Neural progenitor cell (in vitro differentiated cells): ENCODE results near the gene SLC37A4. TPM values are rescaled to one million over a fixed set of nuclear protein-coding genes. Genes with fewer than 3 reads are reported as not detected.

Experiments used
- DNase-seq: peaks from one replicate; pipeline ENCODE4 v3.0.0-alpha.2; 2016; ENCODE audit warnings: low spot score
- H2AFZ ChIP-seq: fragments of 200-600 bp; sonication (generic); replicated peaks from 2 replicates; pipeline ENCODE4 v1.6.1; 2016; ENCODE audit warnings: antibody characterized with exemption
- H3F3A ChIP-seq: fragments of 200-600 bp; sonication (generic); 2 replicates; pipeline ENCODE4 v1.6.1; 2016; ENCODE audit warnings: antibody characterized with exemption, low read depth
- H3K27ac ChIP-seq: fragments of 200-600 bp; sonication (generic); 2 replicates; pipeline ENCODE4 v1.5.1; 2016; ENCODE audit warnings: mild to moderate bottlenecking
- H3K27me3 ChIP-seq: fragments of 200-600 bp; sonication (generic); 2 replicates; pipeline ENCODE4 v1.6.1; 2016; ENCODE audit warnings: mild to moderate bottlenecking, moderate library complexity
- H3K36me3 ChIP-seq: fragments of 200-600 bp; sonication (generic); 2 replicates; pipeline ENCODE4 v1.5.1; 2016
- H3K4me1 ChIP-seq: fragments of 200-600 bp; sonication (generic); 2 replicates; pipeline ENCODE4 v1.6.1; 2016; ENCODE audit warnings: mixed run types
- H3K4me2 ChIP-seq: fragments of 200-600 bp; sonication (generic); 2 replicates; pipeline ENCODE4 v1.6.1; 2016
- H3K4me3 ChIP-seq: fragments of 200-600 bp; sonication (generic); 2 replicates; pipeline ENCODE4 v1.5.1; 2016
- H3K79me2 ChIP-seq: fragments of 200-600 bp; sonication (generic); 2 replicates; pipeline ENCODE4 v1.6.1; 2016; ENCODE audit warnings: low read depth
- H3K9ac ChIP-seq: fragments of 200-600 bp; sonication (generic); 2 replicates; pipeline ENCODE4 v1.6.1; 2016
- H3K9me3 ChIP-seq: fragments of 200-600 bp; sonication (generic); 2 replicates; pipeline ENCODE4 v1.5.1; 2016; ENCODE audit warnings: low read depth
- H4K20me1 ChIP-seq: fragments of 200-600 bp; sonication (generic); 2 replicates; pipeline ENCODE4 v1.6.1; 2016; ENCODE audit warnings: low read depth
- H3K27ac Mint-ChIP-seq: 3 replicates; pipeline ENCODE4 v1.8.0; 2021; ENCODE audit warnings: mixed read lengths
- H3K27me3 Mint-ChIP-seq: 2 replicates; pipeline ENCODE4 v1.8.0; 2022; ENCODE audit warnings: low read depth, mild to moderate bottlenecking, inconsistent platforms, moderate library complexity, mixed read lengths; ENCODE audit not compliant: insufficient read depth
- H3K36me3 Mint-ChIP-seq: 3 replicates; pipeline ENCODE4 v1.8.0; 2021; ENCODE audit warnings: mixed read lengths
- H3K4me1 Mint-ChIP-seq: 3 replicates; pipeline ENCODE4 v1.8.0; 2021; ENCODE audit warnings: mixed read lengths
- H3K4me3 Mint-ChIP-seq: 3 replicates; pipeline ENCODE4 v1.8.0; 2021; ENCODE audit warnings: mild to moderate bottlenecking, moderate library complexity, mixed read lengths
- H3K9me3 Mint-ChIP-seq: 3 replicates; pipeline ENCODE4 v1.8.0; 2020; ENCODE audit warnings: mixed read lengths
- CTCF ChIP-seq: fragments of 200-600 bp; sonication (generic); IDR thresholded peaks from 2 replicates; pipeline ENCODE4 v1.5.1; 2017; ENCODE audit warnings: antibody characterized with exemption, mild to moderate bottlenecking
- EZH2 ChIP-seq: fragments of 200-600 bp; sonication (generic); IDR thresholded peaks from 2 replicates; pipeline ENCODE4 v1.6.1; 2017; ENCODE audit warnings: antibody characterized with exemption, mild to moderate bottlenecking, moderate library complexity
- EZH2phosphoT487 ChIP-seq: fragments of 200-600 bp; sonication (generic); IDR thresholded peaks from 2 replicates; pipeline ENCODE4 v1.6.1; 2017; ENCODE audit warnings: antibody characterized with exemption
- total RNA-seq: library from RNA; depleted of rRNA; stranded (reverse); fragments of >200 nt; gene quantifications from 2 replicates; pipeline ENCODE4 v1.2.3, GENCODE V29; 2015; ENCODE audit warnings: low replicate concordance

SLC37A4 gene
- total RNA-seq, 1 donor from 2014 or later: 55.2 TPM

DNA sequence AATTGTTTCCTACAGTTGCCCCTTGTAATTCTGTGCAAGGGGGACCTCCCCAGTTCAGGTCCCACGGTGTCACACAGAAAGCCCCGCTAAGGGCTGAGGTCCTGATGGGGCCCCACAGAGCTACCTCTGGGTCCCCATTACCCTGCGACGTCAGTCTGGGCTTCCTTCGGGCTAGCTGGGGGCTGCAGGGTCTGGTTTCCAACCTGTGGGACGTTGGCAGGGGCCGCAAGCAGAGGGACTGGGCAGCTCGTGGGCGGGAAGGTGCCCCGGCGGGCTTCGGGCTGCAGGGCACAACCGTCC lies 698 bp downstream of the SLC37A4 start:
- peak overlapping the region; percentile 84 for H3K4me3 Mint-ChIP-seq
- DNase-seq: no peak
- peaks cover 1% of the 10 kb centered on the region for H3K27me3 Mint-ChIP-seq
- peak overlapping the region; percentile 10 for H3K27ac Mint-ChIP-seq
- no peaks in the 10 kb centered on the region for H3K9me3 Mint-ChIP-seq
- peaks cover 14% of the 10 kb centered on the region for H3K36me3 Mint-ChIP-seq
- no peaks in the 10 kb centered on the region for H3K9me3 ChIP-seq
- H3K36me3 ChIP-seq: no peaks in the 10 kb centered on the region
- H3K4me1 Mint-ChIP-seq: peaks cover 17% of the 10 kb centered on the region
- no peak overlapping the region for H2AFZ ChIP-seq
- H3K9ac ChIP-seq: no peak overlapping the region
- H4K20me1 ChIP-seq: peaks cover 22% of the 10 kb centered on the region
- H3K79me2 ChIP-seq: peaks cover 28% of the 10 kb centered on the region
- peaks cover 18% of the 10 kb centered on the region for H3F3A ChIP-seq
- no peak overlapping the region for H3K27ac ChIP-seq
- H3K4me3 ChIP-seq: peak overlapping the region; percentile 71
- H3K27me3 ChIP-seq: no peaks in the 10 kb centered on the region
- no peak for TF ChIP-seq CTCF
- TF ChIP-seq EZH2: no peak
- no peak for TF ChIP-seq EZH2phosphoT487
- H3K4me1 ChIP-seq: peaks cover 10% of the 10 kb centered on the region
- H3K4me2 ChIP-seq: peak overlapping the region; percentile 86

DNA sequence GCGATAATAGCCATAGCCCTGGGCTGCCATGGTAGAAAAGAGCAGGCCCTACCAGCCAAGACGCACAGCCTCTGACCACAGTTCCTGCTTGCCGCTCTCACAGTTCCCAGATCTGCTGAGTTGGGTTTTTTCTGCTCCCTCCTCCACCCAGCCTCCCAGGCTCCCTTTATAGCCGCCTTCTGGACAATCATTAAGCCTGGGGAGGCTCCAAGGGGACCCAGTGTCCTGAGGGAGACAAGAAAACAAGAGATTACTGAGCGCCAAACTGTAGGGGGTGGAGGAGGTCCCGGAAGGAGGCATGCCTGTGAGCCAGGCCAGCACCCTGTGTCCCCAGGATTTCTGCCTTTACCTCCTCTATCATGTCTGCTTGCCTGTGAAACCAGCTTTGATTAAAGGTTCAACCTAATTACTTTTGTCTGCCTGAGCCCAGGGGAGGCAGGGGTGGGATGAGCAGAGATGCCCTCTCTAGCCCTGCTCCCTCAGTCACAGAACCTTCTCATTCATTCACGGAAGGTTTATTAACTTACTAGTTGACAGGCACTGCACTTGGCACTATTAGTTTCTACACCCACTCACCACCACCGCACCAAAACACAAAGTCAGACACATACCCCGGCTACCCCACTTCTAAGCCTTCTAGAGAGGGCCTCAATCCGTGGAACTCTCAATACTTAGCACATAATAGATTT lies 1.2 kb downstream of the SLC37A4 start:
- peaks cover 17% of the 10 kb centered on the region for H3K4me1 Mint-ChIP-seq
- peak overlapping the region; percentile 71 for H3K4me3 ChIP-seq
- H3K4me2 ChIP-seq: peak overlapping the region; percentile 86
- H3K9me3 ChIP-seq: no peaks in the 10 kb centered on the region
- no peaks in the 10 kb centered on the region for H3K36me3 ChIP-seq
- H3K79me2 ChIP-seq: peaks cover 28% of the 10 kb centered on the region
- no peak overlapping the region for H3K9ac ChIP-seq
- H2AFZ ChIP-seq: no peak overlapping the region
- DNase-seq: peak; percentile 45
- H3F3A ChIP-seq: peaks cover 22% of the 10 kb centered on the region
- TF ChIP-seq EZH2phosphoT487 (no peak), CTCF (no peak), EZH2 (no peak)
- H3K27me3 ChIP-seq: no peaks in the 10 kb centered on the region
- H3K36me3 Mint-ChIP-seq: peaks cover 16% of the 10 kb centered on the region
- peak overlapping the region; percentile 65 for H3K27ac ChIP-seq
- peaks cover 22% of the 10 kb centered on the region for H4K20me1 ChIP-seq
- H3K27me3 Mint-ChIP-seq: peaks cover 4% of the 10 kb centered on the region
- peak overlapping the region; percentile 84 for H3K4me3 Mint-ChIP-seq
- H3K4me1 ChIP-seq: peaks cover 10% of the 10 kb centered on the region
- H3K9me3 Mint-ChIP-seq: no peaks in the 10 kb centered on the region
- peak overlapping the region; percentile 10 for H3K27ac Mint-ChIP-seq

DNA sequence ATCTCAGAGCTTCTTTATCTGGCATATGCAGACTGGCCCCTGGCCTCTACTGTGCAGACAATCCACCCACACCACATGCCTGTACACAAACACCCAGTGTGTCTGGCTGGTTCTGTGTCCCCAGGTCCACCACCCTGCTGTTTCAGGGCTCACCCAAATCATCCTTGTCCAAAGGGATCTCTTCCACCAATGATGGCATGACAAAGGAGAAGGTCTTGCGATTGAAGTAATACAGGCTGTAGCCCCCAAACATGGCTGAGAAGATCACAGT lies 1.7 kb downstream of the SLC37A4 start:
- peaks cover 16% of the 10 kb centered on the region for H3K36me3 Mint-ChIP-seq
- no peak overlapping the region for H2AFZ ChIP-seq
- peak overlapping the region; percentile 65 for H3K27ac ChIP-seq
- DNase-seq: no peak
- peaks cover 27% of the 10 kb centered on the region for H3F3A ChIP-seq
- no peaks in the 10 kb centered on the region for H3K9me3 Mint-ChIP-seq
- peak overlapping the region; percentile 84 for H3K4me3 Mint-ChIP-seq
- peak overlapping the region; percentile 71 for H3K4me3 ChIP-seq
- peak overlapping the region; percentile 86 for H3K4me2 ChIP-seq
- H3K9me3 ChIP-seq: no peaks in the 10 kb centered on the region
- peaks cover 28% of the 10 kb centered on the region for H3K79me2 ChIP-seq
- H3K27me3 ChIP-seq: no peaks in the 10 kb centered on the region
- peaks cover 4% of the 10 kb centered on the region for H3K27me3 Mint-ChIP-seq
- H3K4me1 ChIP-seq: peaks cover 10% of the 10 kb centered on the region
- H3K36me3 ChIP-seq: no peaks in the 10 kb centered on the region
- no peak overlapping the region for H3K9ac ChIP-seq
- H3K27ac Mint-ChIP-seq: no peak overlapping the region
- peaks cover 20% of the 10 kb centered on the region for H3K4me1 Mint-ChIP-seq
- peaks cover 22% of the 10 kb centered on the region for H4K20me1 ChIP-seq
- no peak for TF ChIP-seq CTCF
- TF ChIP-seq EZH2: no peak
- no peak for TF ChIP-seq EZH2phosphoT487
